OCI-M2 (cell line): ENCODE results near the gene CIRBP.

Source experiments
- DNase-seq: peaks from one replicate; lab custom pipeline; 2025; ENCODE audit not compliant: unreplicated experiment; lab: John Stamatoyannopoulos, UW

Gene CIRBP

GRCh38 chr19:1269065-1269477 lies at the start of gene CIRBP:
Gene CIRBP (plus strand): TSS chr19:1269332. CDS start chr19:1270934, 1,602 bp downstream.
- peak; percentile 70 for DNase-seq

GRCh38 chr19:1219786-1220476 lies 49.2 kb upstream of the CIRBP start:
- DNase-seq: no peak

GRCh38 chr19:1220477-1220930 lies 48.6 kb upstream of the CIRBP start:
- no peak for DNase-seq

- no peak for DNase-seq
Observed at GRCh38 chr19:1220976-1221903, 47.9 kb upstream of the CIRBP start.

GRCh38 chr19:1221904-1222255 lies 47.3 kb upstream of the CIRBP start:
- no peak for DNase-seq

GRCh38 chr19:1222394-1222793 lies 46.7 kb upstream of the CIRBP start:
- no peak for DNase-seq

- DNase-seq: no peak
Observed at GRCh38 chr19:1223018-1223855, 45.9 kb upstream of the CIRBP start.

GRCh38 chr19:1224047-1224825 lies 44.9 kb upstream of the CIRBP start:
- no peak for DNase-seq

GRCh38 chr19:1224847-1225246 lies 44.3 kb upstream of the CIRBP start:
- no peak for DNase-seq

GRCh38 chr19:1225440-1226226 lies 43.5 kb upstream of the CIRBP start:
- DNase-seq: no peak

GRCh38 chr19:1226227-1226518 lies 43.0 kb upstream of the CIRBP start:
- DNase-seq: no peak

GRCh38 chr19:1226522-1227303 lies 42.4 kb upstream of the CIRBP start:
- no peak for DNase-seq

GRCh38 chr19:1227304-1228054 lies 41.7 kb upstream of the CIRBP start:
- DNase-seq: no peak

GRCh38 chr19:1228161-1228957 lies 40.8 kb upstream of the CIRBP start:
- no peak for DNase-seq

- no peak for DNase-seq
Observed at GRCh38 chr19:1229056-1229923, 39.8 kb upstream of the CIRBP start.

- no peak for DNase-seq
Observed at GRCh38 chr19:1229924-1230782, 39.0 kb upstream of the CIRBP start.
